CD14-positive monocyte (primary cell): ENCODE results near the gene GNAS. TPM values are rescaled to one million over a fixed set of nuclear protein-coding genes. Genes with fewer than 3 reads are reported as not detected.

Source experiments
- DNase-seq, 3 donors: peaks; one replicate each; pipeline ENCODE4 v3.0.0-alpha.2; 2011 to 2022
- H2AFZ ChIP-seq: 2 replicates; pipeline ENCODE4 v1.6.0; 2012; ENCODE audit warnings: mild to moderate bottlenecking, low read depth, low read length, inconsistent platforms; ENCODE audit not compliant: insufficient read depth, poor library complexity, severe bottlenecking
- H3K27ac ChIP-seq, 2 donors: 1 replicate in 1 of 2; 2 replicates in 1 of 2; pipeline ENCODE4 v1.5.1; 2012 to 2013; ENCODE audit warnings: low read length in 2 of 2, control low read depth in 1 of 2, inconsistent platforms in 1 of 2, low read depth in 1 of 2, mild to moderate bottlenecking in 1 of 2
- H3K27me3 ChIP-seq, 2 donors: one replicate each; pipeline versions ENCODE4 v1.6.0 to v1.6.1; 2011 to 2013; ENCODE audit warnings: low read length in 2 of 2; ENCODE audit not compliant: control insufficient read depth in 2 of 2, insufficient read depth in 2 of 2
- H3K36me3 ChIP-seq, 2 donors: replicated peaks in 1 of 2; 1 replicate in 1 of 2; 2 replicates in 1 of 2; pipeline versions ENCODE4 v1.5.1 to v1.6.1; 2012 to 2013; ENCODE audit warnings: low read length in 2 of 2, control low read depth in 1 of 2, inconsistent platforms in 1 of 2, mild to moderate bottlenecking in 1 of 2; ENCODE audit not compliant: insufficient read depth in 2 of 2, control insufficient read depth in 1 of 2
- H3K4me1 ChIP-seq, 2 donors: 1 replicate in 1 of 2; 2 replicates in 1 of 2; pipeline versions ENCODE4 v1.5.1 to v1.6.1; 2012 to 2013; ENCODE audit warnings: low read length in 2 of 2, control low read depth in 1 of 2, inconsistent platforms in 1 of 2, mild to moderate bottlenecking in 1 of 2, moderate library complexity in 1 of 2; ENCODE audit not compliant: insufficient read depth in 2 of 2, control insufficient read depth in 1 of 2
- H3K4me2 ChIP-seq: replicated peaks from 2 replicates; pipeline ENCODE3; 2012; ENCODE audit warnings: low read length, moderate library complexity, mild to moderate bottlenecking; ENCODE audit not compliant: poor library complexity, severe bottlenecking; ENCODE audit errors: extremely low read depth
- H3K4me3 ChIP-seq, 3 experiments: fragments of 200-600 bp in 1 of 3; sonication (generic) in 1 of 3; replicated peaks in 1 of 3; 1 replicate in 2 of 3; 2 replicates in 1 of 3; pipeline ENCODE4 v1.5.1; 2011 to 2013; ENCODE audit warnings: low read length in 3 of 3, mild to moderate bottlenecking in 3 of 3, control low read depth in 2 of 3, low read depth in 2 of 3, inconsistent platforms in 1 of 3, moderate library complexity in 1 of 3
- H3K79me2 ChIP-seq: 2 replicates; pipeline ENCODE4 v1.6.0; 2012; ENCODE audit warnings: mild to moderate bottlenecking, control low read depth, inconsistent platforms, low read length, moderate library complexity; ENCODE audit not compliant: insufficient read depth
- H3K9ac ChIP-seq: 2 replicates; pipeline ENCODE4 v1.6.0; 2017; ENCODE audit warnings: low read length, mild to moderate bottlenecking; ENCODE audit not compliant: insufficient read depth, poor library complexity, severe bottlenecking
- H3K9me3 ChIP-seq, 2 donors: replicated peaks in 1 of 2; 1 replicate in 1 of 2; 2 replicates in 1 of 2; pipeline versions ENCODE4 v1.5.1 to v1.6.1; 2012 to 2013; ENCODE audit warnings: low read length in 2 of 2, control low read depth in 1 of 2; ENCODE audit not compliant: control insufficient read depth in 1 of 2, insufficient read depth in 1 of 2
- H4K20me1 ChIP-seq: 2 replicates; pipeline ENCODE4 v1.6.0; 2012; ENCODE audit warnings: mild to moderate bottlenecking, low read length, control low read depth, moderate library complexity; ENCODE audit not compliant: insufficient read depth
- H3K27ac Mint-ChIP-seq, 7 donors: one replicate each; pipeline ENCODE4 v1.8.0; 2020; ENCODE audit warnings: mild to moderate bottlenecking in 7 of 7, mixed read lengths in 7 of 7, moderate library complexity in 6 of 7, inconsistent platforms in 2 of 7
- H3K27me3 Mint-ChIP-seq, 3 donors: one replicate each; pipeline ENCODE4 v1.8.0; 2021 to 2022; ENCODE audit warnings: low read depth in 3 of 3, mild to moderate bottlenecking in 3 of 3, mixed read lengths in 3 of 3, moderate library complexity in 3 of 3, inconsistent platforms in 1 of 3
- H3K36me3 Mint-ChIP-seq, 2 donors: one replicate each; pipeline ENCODE4 v1.8.0; 2020; ENCODE audit warnings: mixed read lengths in 2 of 2, inconsistent platforms in 1 of 2, mild to moderate bottlenecking in 1 of 2
- H3K4me1 Mint-ChIP-seq: one replicate; pipeline ENCODE4 v1.8.0; 2020; ENCODE audit warnings: mild to moderate bottlenecking, mixed read lengths
- H3K4me3 Mint-ChIP-seq, 2 donors: one replicate each; pipeline ENCODE4 v1.8.0; 2020; ENCODE audit warnings: mild to moderate bottlenecking in 2 of 2, mixed read lengths in 2 of 2, moderate library complexity in 1 of 2
- H3K9me3 Mint-ChIP-seq, 7 donors: one replicate each; pipeline ENCODE4 v1.8.0; 2020 to 2022; ENCODE audit warnings: mixed read lengths in 7 of 7, mild to moderate bottlenecking in 6 of 7, moderate library complexity in 6 of 7, inconsistent platforms in 2 of 7
- WGBS: methylation state at CpG from one replicate; pipeline ENCODE4 v1.1.5; 2013; ENCODE audit warnings: missing lambda C conversion rate; ENCODE audit not compliant: insufficient coverage; 5-methylcytosine and 5-hydroxymethylcytosine counted together
- intact Hi-C, 2 donors: fragments of 100-400 bp; cut with micrococcal nuclease; formaldehyde crosslinking; loops; one replicate each; pipeline versions ENCODE4 v1.15.0 to v1.15.1; 2023
- polyA plus RNA-seq, 3 donors: library from polyadenylated mRNA; depleted of rRNA in 1 of 3; unstranded in 2 of 3; stranded (reverse) in 1 of 3; fragments of 300-500 nt in 2 of 3; fragments of >200 nt in 1 of 3; fragmentation: Illumina TruSeq in 2 of 3; gene quantifications; 1 replicate in 2 of 3; 2 replicates in 1 of 3; pipeline ENCODE4 v1.2.3, GENCODE V29; 2012 to 2021
- TF ChIP-seq, protein P1 (sequence below): fragments of 200-600 bp; IDR thresholded peaks from one replicate; pipeline ENCODE4 v1.8.0; 2022; ENCODE audit warnings: antibody characterized with exemption, mild to moderate bottlenecking

GNAS gene
- polyA plus RNA-seq, 3 donors, result 109 to 1,105 (median 124) TPM

DNA sequence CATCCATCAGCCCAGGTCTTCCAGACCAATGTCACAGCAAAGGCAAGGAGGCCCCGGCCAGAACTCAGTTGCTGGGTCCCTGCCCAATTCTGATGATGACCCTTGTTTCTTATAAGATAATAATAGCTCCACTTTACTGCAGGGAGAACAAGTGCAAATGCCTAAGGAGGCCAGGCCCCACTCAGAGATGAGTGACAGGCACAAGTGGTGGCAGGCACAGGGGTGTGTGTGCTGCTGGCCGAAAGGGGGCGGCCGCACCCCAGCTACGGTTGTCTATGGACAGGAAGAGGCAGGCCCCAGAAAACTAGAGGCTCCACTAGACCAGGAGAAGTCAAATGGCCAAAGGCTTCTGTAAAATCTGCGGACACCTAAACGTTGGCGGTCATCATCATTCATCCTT lies 30.4 kb upstream of the GNAS start:
- peaks cover 0 to 4% of the 10 kb centered on the region in 2 donors for H3K9me3 ChIP-seq
- H3K9ac ChIP-seq, result no peak overlapping the region
- TF ChIP-seq, protein P1, sequence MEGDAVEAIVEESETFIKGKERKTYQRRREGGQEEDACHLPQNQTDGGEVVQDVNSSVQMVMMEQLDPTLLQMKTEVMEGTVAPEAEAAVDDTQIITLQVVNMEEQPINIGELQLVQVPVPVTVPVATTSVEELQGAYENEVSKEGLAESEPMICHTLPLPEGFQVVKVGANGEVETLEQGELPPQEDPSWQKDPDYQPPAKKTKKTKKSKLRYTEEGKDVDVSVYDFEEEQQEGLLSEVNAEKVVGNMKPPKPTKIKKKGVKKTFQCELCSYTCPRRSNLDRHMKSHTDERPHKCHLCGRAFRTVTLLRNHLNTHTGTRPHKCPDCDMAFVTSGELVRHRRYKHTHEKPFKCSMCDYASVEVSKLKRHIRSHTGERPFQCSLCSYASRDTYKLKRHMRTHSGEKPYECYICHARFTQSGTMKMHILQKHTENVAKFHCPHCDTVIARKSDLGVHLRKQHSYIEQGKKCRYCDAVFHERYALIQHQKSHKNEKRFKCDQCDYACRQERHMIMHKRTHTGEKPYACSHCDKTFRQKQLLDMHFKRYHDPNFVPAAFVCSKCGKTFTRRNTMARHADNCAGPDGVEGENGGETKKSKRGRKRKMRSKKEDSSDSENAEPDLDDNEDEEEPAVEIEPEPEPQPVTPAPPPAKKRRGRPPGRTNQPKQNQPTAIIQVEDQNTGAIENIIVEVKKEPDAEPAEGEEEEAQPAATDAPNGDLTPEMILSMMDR, result no peak
- intact Hi-C loops, result no loop called here
- no peaks in the 10 kb centered on the region for H3K27me3 ChIP-seq
- no peak overlapping the region for H2AFZ ChIP-seq
- no peaks in the 10 kb centered on the region for H3K36me3 ChIP-seq
- Mint-ChIP-seq H3K4me3 (no peak overlapping the region), H3K27me3 (peaks cover 4 to 8% (median 5%) of the 10 kb centered on the region in 3 donors), H3K27ac (no peak overlapping the region), H3K9me3 (peaks cover 2 to 14% (median 6%) of the 10 kb centered on the region in 7 donors), H3K4me1 (no peaks in the 10 kb centered on the region), H3K36me3 (no peaks in the 10 kb centered on the region)
- 94% methylated on average over 6 of the region's 8 CpGs for WGBS
- no peaks in the 10 kb centered on the region for H3K79me2 ChIP-seq
- H3K27ac ChIP-seq, result no peak overlapping the region
- H3K4me1 ChIP-seq, result no peaks in the 10 kb centered on the region
- H3K4me3 ChIP-seq, result no peak overlapping the region
- H4K20me1 ChIP-seq, result no peaks in the 10 kb centered on the region
- H3K4me2 ChIP-seq, result no peak overlapping the region
- DNase-seq, result no peak

DNA sequence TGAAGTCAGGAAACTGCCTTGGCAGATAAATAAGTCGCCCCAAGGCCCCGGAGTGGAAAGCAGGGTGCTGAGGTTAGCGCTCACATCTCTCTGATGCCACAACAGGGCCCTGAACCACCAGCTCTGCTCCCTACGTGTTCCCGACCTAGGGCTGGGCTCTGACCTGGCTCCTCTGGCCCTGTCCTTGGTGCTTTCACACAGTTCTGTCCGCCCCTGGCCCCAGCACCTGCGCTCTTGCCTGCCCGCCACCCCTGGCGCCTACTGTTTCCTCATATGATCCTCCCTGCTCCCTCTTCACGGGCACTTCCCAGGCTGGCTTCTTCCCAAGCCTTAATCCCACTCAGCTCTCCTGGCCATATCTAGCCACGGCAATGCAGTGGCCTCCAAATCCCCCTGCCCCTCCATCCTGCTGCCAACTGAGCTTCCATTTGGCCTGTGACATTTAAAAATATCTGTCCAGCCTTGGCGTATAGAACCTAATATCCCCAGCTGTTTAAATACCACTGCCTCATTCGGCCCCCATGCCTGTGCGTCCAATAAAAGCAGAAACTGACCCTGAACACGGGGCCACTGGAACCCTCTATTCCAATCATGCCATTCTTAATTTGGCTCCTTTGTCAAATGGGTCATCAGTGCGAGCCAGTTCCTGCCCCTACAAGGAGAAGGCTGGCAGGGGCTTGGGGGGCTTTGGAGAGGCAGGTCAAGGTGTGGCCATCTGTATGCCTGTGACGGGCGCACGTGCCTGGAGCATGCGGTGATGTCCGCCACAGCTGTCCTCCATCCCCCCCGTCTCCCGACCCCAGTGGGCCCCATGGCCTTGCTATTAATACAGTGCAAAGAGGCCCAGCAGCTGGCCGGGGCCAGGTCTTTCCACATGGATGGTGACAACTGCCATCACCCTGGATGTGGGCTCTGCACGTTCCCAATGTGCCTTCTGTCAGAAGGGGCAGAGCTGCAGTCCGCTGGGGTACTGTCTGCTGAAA lies 29.5 kb upstream of the GNAS start:
- Histone ChIP-seq H3K4me1 (no peaks in the 10 kb centered on the region), H4K20me1 (no peaks in the 10 kb centered on the region), H3K9me3 (peaks cover 0 to 4% of the 10 kb centered on the region in 2 donors), H3K36me3 (no peaks in the 10 kb centered on the region), H3K4me2 (no peak overlapping the region), H3K9ac (no peak overlapping the region), H2AFZ (no peak overlapping the region), H3K4me3 (no peak overlapping the region), H3K27me3 (no peaks in the 10 kb centered on the region), H3K79me2 (no peaks in the 10 kb centered on the region), H3K27ac (no peak overlapping the region)
- H3K27ac Mint-ChIP-seq, result no peak overlapping the region
- TF ChIP-seq, protein P1, result no peak
- H3K9me3 Mint-ChIP-seq, result peaks cover 2 to 14% (median 6%) of the 10 kb centered on the region in 7 donors
- intact Hi-C loops, result no loop called here
- H3K27me3 Mint-ChIP-seq, result peaks cover 4 to 10% (median 8%) of the 10 kb centered on the region in 3 donors
- H3K36me3 Mint-ChIP-seq, result no peaks in the 10 kb centered on the region
- H3K4me3 Mint-ChIP-seq, result no peak overlapping the region
- no peak for DNase-seq
- H3K4me1 Mint-ChIP-seq, result no peaks in the 10 kb centered on the region
- WGBS, result 96% methylated on average over 25 of the region's 26 CpGs
